ENCODE measurements around the gene LRRK1. TPM values are rescaled to one million over a fixed set of nuclear protein-coding genes. Genes with fewer than 3 reads are reported as not detected.

LRRK1 gene
- total RNA-seq, 4 donors from 2014 or later = 14.1 to 31.5 (median 16.8) TPM

- DNase-seq (ENCODE audit: low spot score in 2 of 2) = no peak
- Histone ChIP-seq H3K27me3 (no peaks in the 10 kb centered on the region), H3K4me3 (no peak overlapping the region), H3K4me1 (peaks cover 0 to 33% (median 12%) of the 10 kb centered on the region in 4 donors), H3K9me3 (no peaks in the 10 kb centered on the region), H3K27ac (peak overlapping the region in 2 of 4 donors; percentile 39 to 62), H3K36me3 (peaks cover 0 to 17% (median 0%) of the 10 kb centered on the region in 3 donors)
- TF ChIP-seq CTCF (IDR thresholded peaks at IDR 0.05) (no peak), EP300 (IDR thresholded peaks at IDR 0.05) (no peak), POLR2A (IDR thresholded peaks at IDR 0.05) (no peak)
- 83 to 89% methylated on average over 2 to 3 of the region's 3 CpGs for WGBS, 2 donors
Observed at GRCh38 chr15:101022876-101023275, 103.7 kb downstream of the LRRK1 start.

DNA sequence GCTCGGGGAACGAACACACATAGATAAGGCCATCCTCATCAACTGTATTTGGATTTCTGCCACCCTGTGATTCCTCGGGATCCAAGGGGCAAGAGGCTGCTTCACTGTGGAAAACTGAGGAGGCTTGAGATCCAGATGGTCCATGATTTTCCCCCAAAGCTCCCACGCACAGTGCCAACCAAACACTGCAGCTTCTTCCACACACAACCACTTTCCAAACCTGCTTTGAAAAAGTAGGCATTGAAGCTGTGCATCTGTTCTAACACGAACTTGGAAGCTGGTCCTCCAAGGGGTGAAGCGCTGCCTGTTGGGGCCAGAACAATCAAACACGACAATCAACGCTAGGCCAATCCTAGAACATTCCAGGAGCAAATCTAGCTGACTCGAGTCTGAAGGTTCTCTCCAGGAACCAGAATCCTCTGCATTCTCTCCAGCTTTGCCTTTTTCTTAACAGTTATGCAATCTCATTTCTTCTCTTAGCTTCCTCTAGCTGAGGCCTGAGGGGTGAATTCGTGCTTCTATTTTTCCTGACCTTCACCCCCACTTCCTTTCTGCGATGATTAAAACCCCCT lies 104.4 kb downstream of the LRRK1 start:
- no peaks in the 10 kb centered on the region for H3K9me3 ChIP-seq
- H3K27ac ChIP-seq = peak overlapping the region; percentile 32 to 62 (median 46)
- no peaks in the 10 kb centered on the region for H3K27me3 ChIP-seq
- H3K36me3 ChIP-seq = peaks cover 0 to 24% (median 0%) of the 10 kb centered on the region in 3 donors
- TF ChIP-seq EP300 (IDR thresholded peaks at IDR 0.05) = no peak
- no peak for TF ChIP-seq CTCF (IDR thresholded peaks at IDR 0.05)
- no peak for TF ChIP-seq POLR2A (IDR thresholded peaks at IDR 0.05)
- H3K4me1 ChIP-seq = peaks cover 0 to 25% (median 12%) of the 10 kb centered on the region in 4 donors
- H3K4me3 ChIP-seq = no peak overlapping the region
- no peak for DNase-seq (ENCODE audit: low spot score in 2 of 2)
- 48 to 56% methylated on average over 11 of the region's 11 CpGs for WGBS, 2 donors

GRCh38 chr15:101024073-101024695 lies 105.0 kb downstream of the LRRK1 start:
- H3K4me1 ChIP-seq = peaks cover 0 to 20% (median 12%) of the 10 kb centered on the region in 4 donors
- no peaks in the 10 kb centered on the region for H3K9me3 ChIP-seq
- peak; percentile 49 to 62 for DNase-seq (ENCODE audit: low spot score in 2 of 2)
- H3K36me3 ChIP-seq = peaks cover 0 to 30% (median 0%) of the 10 kb centered on the region in 3 donors
- peak in 1 of 2 donors; percentile 64 for TF ChIP-seq EP300 (IDR thresholded peaks at IDR 0.05)
- no peak for TF ChIP-seq POLR2A (IDR thresholded peaks at IDR 0.05)
- no peaks in the 10 kb centered on the region for H3K27me3 ChIP-seq
- no peak overlapping the region for H3K4me3 ChIP-seq
- peak overlapping the region; percentile 32 to 62 (median 53) for H3K27ac ChIP-seq
- 47 to 54% methylated on average over 11 of the region's 11 CpGs for WGBS, 2 donors

DNA sequence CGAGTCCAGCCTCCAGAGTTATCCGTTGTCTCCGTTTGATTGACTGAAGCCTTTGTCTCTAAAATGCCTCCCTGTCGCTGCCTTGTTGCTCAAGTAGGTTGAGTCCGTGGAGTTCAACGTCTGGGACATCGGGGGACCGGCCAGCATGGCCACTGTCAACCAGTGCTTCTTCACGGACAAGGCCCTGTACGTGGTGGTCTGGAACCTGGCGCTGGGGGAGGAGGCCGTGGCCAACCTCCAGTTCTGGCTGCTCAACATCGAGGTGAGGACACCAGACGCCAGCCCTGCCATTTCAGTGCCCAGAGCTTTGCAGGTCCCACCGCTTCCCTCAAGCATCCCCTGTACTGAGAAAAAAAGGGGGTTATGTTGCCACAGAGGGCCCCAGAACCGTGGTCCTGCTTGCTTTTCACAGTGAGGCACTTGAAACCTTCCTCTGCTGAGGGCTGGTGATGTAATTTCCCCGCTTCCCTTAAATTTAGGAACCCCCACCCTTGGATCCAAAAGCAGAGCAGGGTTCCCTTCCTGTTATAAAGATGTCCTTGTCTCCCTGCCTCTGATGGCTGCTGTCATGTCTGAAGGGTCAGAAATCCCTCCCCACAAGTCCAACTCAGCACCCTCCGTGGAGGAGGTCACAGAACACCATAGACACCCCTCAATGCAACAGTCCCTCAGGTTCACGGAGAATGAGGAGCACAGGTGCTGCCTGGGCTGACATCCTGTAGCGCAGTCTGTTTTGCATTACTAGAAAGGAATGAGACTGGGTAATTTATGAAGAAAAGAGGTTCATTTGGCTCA lies 105.7 kb downstream of the LRRK1 start:
- peaks cover 0 to 20% (median 12%) of the 10 kb centered on the region in 4 donors for H3K4me1 ChIP-seq
- H3K36me3 ChIP-seq = peaks cover 0 to 37% (median 0%) of the 10 kb centered on the region in 3 donors
- no peaks in the 10 kb centered on the region for H3K27me3 ChIP-seq
- peak overlapping the region in 3 of 4 donors; percentile 52 to 62 (median 54) for H3K27ac ChIP-seq
- H3K4me3 ChIP-seq = no peak overlapping the region
- no peak for TF ChIP-seq EP300 (IDR thresholded peaks at IDR 0.05)
- no peak for TF ChIP-seq CTCF (IDR thresholded peaks at IDR 0.05)
- TF ChIP-seq POLR2A (IDR thresholded peaks at IDR 0.05) = no peak
- no peak for DNase-seq (ENCODE audit: low spot score in 2 of 2)
- no peaks in the 10 kb centered on the region for H3K9me3 ChIP-seq
- WGBS, 2 donors = 81 to 84% methylated on average over 19 to 20 of the region's 20 CpGs

DNA sequence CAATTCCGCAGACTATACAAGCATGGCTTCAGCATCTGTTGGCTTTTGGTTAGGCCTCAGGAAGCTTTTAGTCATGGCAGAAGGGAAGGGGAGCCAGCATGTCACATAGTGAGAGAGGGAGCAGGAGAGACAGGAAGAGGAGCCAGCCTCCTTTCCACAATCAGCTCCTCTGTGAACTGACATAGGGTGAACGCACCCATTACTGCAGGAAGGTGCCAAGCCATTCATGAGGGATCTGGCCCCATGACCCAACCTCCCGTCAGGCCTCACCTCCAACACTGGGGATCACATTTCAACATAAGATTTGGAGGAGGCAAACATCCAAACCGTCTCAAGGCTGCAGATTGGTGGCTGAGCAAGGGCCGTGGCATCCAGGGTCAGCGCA lies 106.3 kb downstream of the LRRK1 start:
- no peak overlapping the region for H3K4me3 ChIP-seq
- H3K27ac ChIP-seq = no peak overlapping the region
- 96 to 98% methylated on average over 6 of the region's 6 CpGs for WGBS, 2 donors
- peaks cover 0 to 43% (median 0%) of the 10 kb centered on the region in 3 donors for H3K36me3 ChIP-seq
- no peak for DNase-seq (ENCODE audit: low spot score in 2 of 2)
- no peaks in the 10 kb centered on the region for H3K9me3 ChIP-seq
- peaks cover 0 to 20% (median 12%) of the 10 kb centered on the region in 4 donors for H3K4me1 ChIP-seq
- TF ChIP-seq POLR2A (IDR thresholded peaks at IDR 0.05) = no peak
- TF ChIP-seq EP300 (IDR thresholded peaks at IDR 0.05) = no peak
- TF ChIP-seq CTCF (IDR thresholded peaks at IDR 0.05) = no peak
- no peaks in the 10 kb centered on the region for H3K27me3 ChIP-seq
